ENCODE data around the gene MFSD12. TPM values are rescaled to one million over a fixed set of nuclear protein-coding genes. Genes with fewer than 3 reads are reported as not detected.

Gene MFSD12
- total and polyA plus RNA-seq, 4 donors, result 9.4 to 43.6 (median 24.6) TPM

DNA sequence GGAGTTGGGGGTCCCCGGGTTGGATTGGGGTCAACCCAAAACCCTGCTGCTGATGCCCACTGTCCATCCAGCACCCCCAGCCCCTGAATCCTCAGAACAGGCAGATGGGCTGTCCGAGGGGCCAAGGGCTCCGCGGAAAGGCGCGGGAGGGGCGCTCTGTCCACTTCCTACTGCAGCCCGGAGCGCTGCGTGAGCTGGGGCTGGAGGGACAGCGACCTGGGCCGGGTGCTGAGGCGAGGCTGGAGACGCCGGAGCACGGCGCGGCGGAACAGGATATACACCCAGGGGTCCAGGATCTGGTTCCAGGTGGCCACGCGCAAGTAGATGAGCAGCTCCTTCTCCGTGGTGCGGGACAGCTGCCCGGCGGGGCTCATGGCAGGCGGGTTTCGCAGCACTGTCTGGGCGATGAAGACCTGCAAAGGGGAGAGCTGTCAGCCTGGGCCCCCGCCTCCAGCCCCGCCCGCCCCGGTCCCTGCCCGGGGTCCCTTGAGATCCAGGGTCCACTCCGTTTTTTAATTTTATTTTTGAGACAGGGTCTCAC is 38.2 kb upstream of the MFSD12 start:
- Histone ChIP-seq H3K9ac (ENCODE audit: low read depth in 1 of 2, low read length in 2 of 2) (no peak overlapping the region), H3K4me1 (ENCODE audit: control insufficient read depth in 4 of 4, insufficient read depth in 4 of 4, low read length in 3 of 4) (peaks cover 0 to 6% (median 3%) of the 10 kb centered on the region in 4 donors), H3K4me3 (ENCODE audit: low read depth in 1 of 3, low read length in 3 of 3) (no peak overlapping the region), H3K36me3 (ENCODE audit: control insufficient read depth in 4 of 4, insufficient read depth in 3 of 4, low read depth in 1 of 4, low read length in 3 of 4) (no peaks in the 10 kb centered on the region), H3K27ac (ENCODE audit: low read depth in 1 of 2, low read length in 2 of 2) (no peak overlapping the region), H3K9me3 (ENCODE audit: control insufficient read depth in 4 of 4, low read length in 3 of 4) (no peaks in the 10 kb centered on the region), H3K27me3 (ENCODE audit: control insufficient read depth in 4 of 4, insufficient read depth in 4 of 4, low read length in 3 of 4) (no peaks in the 10 kb centered on the region)
- no peak for DNase-seq (ENCODE audit: low spot score)
- no peak for TF ChIP-seq EGR1 (IDR thresholded peaks at IDR 0.05; ENCODE audit: low read depth in 2 of 2)
- no peak for TF ChIP-seq CTCF (IDR thresholded peaks at IDR 0.05; ENCODE audit: low read depth, low read length, missing input control)
- TF ChIP-seq ZBTB33 (IDR thresholded peaks at IDR 0.05), result no peak
- no peak for TF ChIP-seq HNF4G (IDR thresholded peaks at IDR 0.05)
- TF ChIP-seq RAD21 (IDR thresholded peaks at IDR 0.05), result no peak
- TF ChIP-seq FOXA1 (IDR thresholded peaks at IDR 0.05), result no peak
- no peak for TF ChIP-seq REST (IDR thresholded peaks at IDR 0.05)
- TF ChIP-seq YY1 (IDR thresholded peaks at IDR 0.05), result no peak
- no peak for TF ChIP-seq RXRA (IDR thresholded peaks at IDR 0.05)
- no peak for TF ChIP-seq HNF4A (conservative IDR thresholded peaks at IDR 0.05)
- no peak for TF ChIP-seq JUND (IDR thresholded peaks at IDR 0.05)
- TF ChIP-seq FOXA2 (IDR thresholded peaks at IDR 0.05), result no peak
- TF ChIP-seq, protein P1, sequence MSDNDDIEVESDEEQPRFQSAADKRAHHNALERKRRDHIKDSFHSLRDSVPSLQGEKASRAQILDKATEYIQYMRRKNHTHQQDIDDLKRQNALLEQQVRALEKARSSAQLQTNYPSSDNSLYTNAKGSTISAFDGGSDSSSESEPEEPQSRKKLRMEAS (IDR thresholded peaks at IDR 0.05), result no peak
- 70% methylated on average over 34 of the region's 34 CpGs for WGBS

- TF ChIP-seq, protein P2, sequence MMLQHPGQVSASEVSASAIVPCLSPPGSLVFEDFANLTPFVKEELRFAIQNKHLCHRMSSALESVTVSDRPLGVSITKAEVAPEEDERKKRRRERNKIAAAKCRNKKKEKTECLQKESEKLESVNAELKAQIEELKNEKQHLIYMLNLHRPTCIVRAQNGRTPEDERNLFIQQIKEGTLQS (IDR thresholded peaks at IDR 0.05), result no peak
- TF ChIP-seq JUND (IDR thresholded peaks at IDR 0.05), result no peak
- TF ChIP-seq CTCF (IDR thresholded peaks at IDR 0.05; ENCODE audit: low read depth, low read length, missing input control), result no peak
- no peak for TF ChIP-seq HNF4G (IDR thresholded peaks at IDR 0.05)
- TF ChIP-seq REST (IDR thresholded peaks at IDR 0.05), result no peak
- no peak for TF ChIP-seq RAD21 (IDR thresholded peaks at IDR 0.05)
- no peak for TF ChIP-seq FOXA2 (IDR thresholded peaks at IDR 0.05)
- no peak for TF ChIP-seq GABPA (IDR thresholded peaks at IDR 0.05 in 1 of 2, conservative IDR thresholded peaks at IDR 0.05 in 1 of 2)
- 52% methylated on average over 11 of the region's 11 CpGs for WGBS
- DNase-seq (ENCODE audit: low spot score), result no peak
These were observed 35.8 kb upstream of the MFSD12 start for GRCh38 chr19:3593156-3593555.

More at GRCh38 chr19:3593156-3593555, 35.8 kb upstream of the MFSD12 start:
- no peak overlapping the region for H3K9ac ChIP-seq (ENCODE audit: low read depth in 1 of 2, low read length in 2 of 2)
- H3K9me3 ChIP-seq (ENCODE audit: control insufficient read depth in 4 of 4, low read length in 3 of 4), result no peaks in the 10 kb centered on the region
- H3K27ac ChIP-seq (ENCODE audit: low read depth in 1 of 2, low read length in 2 of 2), result no peak overlapping the region
- H3K4me1 ChIP-seq (ENCODE audit: control insufficient read depth in 4 of 4, insufficient read depth in 4 of 4, low read length in 3 of 4), result peaks cover 0 to 6% (median 3%) of the 10 kb centered on the region in 4 donors
- H3K36me3 ChIP-seq (ENCODE audit: control insufficient read depth in 4 of 4, insufficient read depth in 3 of 4, low read depth in 1 of 4, low read length in 3 of 4), result no peaks in the 10 kb centered on the region
- no peaks in the 10 kb centered on the region for H3K27me3 ChIP-seq (ENCODE audit: control insufficient read depth in 4 of 4, insufficient read depth in 4 of 4, low read length in 3 of 4)
- no peak overlapping the region for H3K4me3 ChIP-seq (ENCODE audit: low read depth in 1 of 3, low read length in 3 of 3)

All from liver (tissue), 9 donors.